Activated CD4-positive, alpha-beta memory T cell treated with anti-CD3 and anti-CD28 coated beads, Interleukin-2, amount 10 ng/mL, durations not matched to agents 7 days and 5 days (primary cell): ENCODE measurements around the gene WDFY2. TPM values are rescaled to one million over a fixed set of nuclear protein-coding genes. Genes with fewer than 3 reads are reported as not detected.
A peak's percentile ranks its signal among the peaks of the same experiment; 100 is the strongest.
"Not testable (repeated sequence)": the region's sequence is repeated elsewhere in the genome, so short reads cannot be mapped to it uniquely, and the experiment has no call there.

Experiments used
- CTCF ChIA-PET: fragments of 350-600 bp; sonication (Branson Sonifier 250); formaldehyde crosslinking; loops from one replicate; lab custom pipeline; 2021; ENCODE audit warnings: antibody characterized with exemption, inconsistent platforms; lab: Charles Lee
- POLR2A ChIA-PET: fragments of 350-600 bp; sonication (Branson Sonifier 250); formaldehyde crosslinking; loops from one replicate; lab custom pipeline; 2021; ENCODE audit warnings: antibody characterized with exemption; lab: Charles Lee
- DNase-seq: peaks from one replicate; pipeline ENCODE4 v3.0.0-alpha.2; 2020
- H3K27ac Mint-ChIP-seq: one replicate; pipeline ENCODE4 v1.8.0; 2021; ENCODE audit warnings: mild to moderate bottlenecking, mixed read lengths
- H3K27me3 Mint-ChIP-seq: one replicate; pipeline ENCODE4 v1.8.0; 2021; ENCODE audit warnings: mixed read lengths
- H3K36me3 Mint-ChIP-seq: one replicate; pipeline ENCODE4 v1.8.0; 2021; ENCODE audit warnings: low read depth, mixed read lengths
- H3K4me1 Mint-ChIP-seq: one replicate; pipeline ENCODE4 v1.8.0; 2021; ENCODE audit warnings: mixed read lengths
- H3K4me3 Mint-ChIP-seq: one replicate; pipeline ENCODE4 v1.8.0; 2021; ENCODE audit warnings: mild to moderate bottlenecking, mixed read lengths
- H3K9me3 Mint-ChIP-seq: one replicate; pipeline ENCODE4 v1.8.0; 2021; ENCODE audit warnings: mixed read lengths
- total RNA-seq, 2 experiments: library from RNA; stranded (reverse); gene quantifications; one replicate each; pipeline ENCODE4 v1.2.3, GENCODE V29; 2021

Gene WDFY2
- total RNA-seq, result 10 to 100 TPM; 12.2 to 14.1 TPM

GRCh38 chr13:51583875-51584730 lies at the start of gene WDFY2:
Gene WDFY2, plus strand, starts transcription at chr13:51584462. Its CDS starts 226 bp downstream, at chr13:51584688.
- POLR2A ChIA-PET, result interaction anchor here (0.7 to 4.0 kb wide), 11 partner anchors 24 to 180 kb away, joined by 3 to 109 read pairs (median 4); partner anchors contain the start of gene INTS6
- peak; percentile 99 for DNase-seq
- H3K4me1 Mint-ChIP-seq, result peaks cover 44% of the 10 kb centered on the region
- H3K9me3 Mint-ChIP-seq, result no peaks in the 10 kb centered on the region
- H3K36me3 Mint-ChIP-seq, result peaks cover 10% of the 10 kb centered on the region
- peaks cover 7% of the 10 kb centered on the region for H3K27me3 Mint-ChIP-seq
- H3K27ac Mint-ChIP-seq, result peak within 1 kb of the TSS; percentile 93
- CTCF ChIA-PET, result interaction anchor here (1.1 to 3.3 kb wide), 3 partner anchors 130 to 214 kb away, joined by 3 to 25 read pairs (median 4); partner anchors contain the start of gene INTS6
- H3K4me3 Mint-ChIP-seq, result peak within 1 kb of the TSS; percentile 86

- no peak for DNase-seq
- Mint-ChIP-seq H3K27me3 (peaks cover 15% of the 10 kb centered on the region), H3K36me3 (peaks cover 4% of the 10 kb centered on the region), H3K27ac (no peak overlapping the region), H3K4me1 (peaks cover 22% of the 10 kb centered on the region), H3K9me3 (no peaks in the 10 kb centered on the region), H3K4me3 (no peak overlapping the region)
- ChIA-PET CTCF (no interaction called here), POLR2A (no interaction called here)
These were observed 45.6 kb upstream of the WDFY2 start for GRCh38 chr13:51538591-51539179.

- H3K4me1 Mint-ChIP-seq, result peaks cover 10% of the 10 kb centered on the region
- ChIA-PET POLR2A (no interaction called here), CTCF (interaction anchor here (0.9 to 1.5 kb wide), 2 partner anchors 12 to 258 kb away, joined by 4 to 6 read pairs; no protein-coding TSS in a partner anchor)
- no peak for DNase-seq
- H3K27ac Mint-ChIP-seq, result no peak overlapping the region
- peaks cover under 1% of the 10 kb centered on the region for H3K36me3 Mint-ChIP-seq
- H3K27me3 Mint-ChIP-seq, result peaks cover 15% of the 10 kb centered on the region
- H3K4me3 Mint-ChIP-seq, result no peak overlapping the region
- H3K9me3 Mint-ChIP-seq, result no peaks in the 10 kb centered on the region
These were observed 44.4 kb upstream of the WDFY2 start for GRCh38 chr13:51539887-51540286.

GRCh38 chr13:51541037-51541436 lies 43.2 kb upstream of the WDFY2 start:
- ChIA-PET POLR2A (no interaction called here), CTCF (interaction anchor here (1.5 kb wide), 1 partner anchor 256 kb away, joined by 4 read pairs; no protein-coding TSS in a partner anchor)
- H3K27ac Mint-ChIP-seq, result no peak overlapping the region
- H3K27me3 Mint-ChIP-seq, result peaks cover 15% of the 10 kb centered on the region
- no peak overlapping the region for H3K4me3 Mint-ChIP-seq
- H3K36me3 Mint-ChIP-seq, result no peaks in the 10 kb centered on the region
- H3K4me1 Mint-ChIP-seq, result peaks cover 5% of the 10 kb centered on the region
- H3K9me3 Mint-ChIP-seq, result no peaks in the 10 kb centered on the region
- DNase-seq, result no peak

- peaks cover 5% of the 10 kb centered on the region for H3K4me1 Mint-ChIP-seq
These were observed 42.4 kb upstream of the WDFY2 start for GRCh38 chr13:51541809-51542258.

GRCh38 chr13:51542346-51543242 lies 41.7 kb upstream of the WDFY2 start:
- Mint-ChIP-seq H3K27me3 (peaks cover 15% of the 10 kb centered on the region), H3K36me3 (no peaks in the 10 kb centered on the region), H3K4me1 (peaks cover 5% of the 10 kb centered on the region), H3K4me3 (no peak overlapping the region), H3K27ac (no peak overlapping the region), H3K9me3 (no peaks in the 10 kb centered on the region)
- ChIA-PET CTCF (no interaction called here), POLR2A (interaction anchor here (1.0 kb wide), 1 partner anchor 90 kb away, joined by 3 read pairs; the partner anchor contains the start of gene INTS6)
- DNase-seq, result no peak

More at GRCh38 chr13:51541809-51542258, 42.4 kb upstream of the WDFY2 start:
- no peaks in the 10 kb centered on the region for H3K9me3 Mint-ChIP-seq
- DNase-seq, result no peak
- no peaks in the 10 kb centered on the region for H3K36me3 Mint-ChIP-seq
- CTCF ChIA-PET, result no interaction called here
- POLR2A ChIA-PET, result interaction anchor here (1.0 kb wide), 1 partner anchor 89 kb away, joined by 3 read pairs; the partner anchor contains the start of gene INTS6
- no peak overlapping the region for H3K27ac Mint-ChIP-seq
- peaks cover 15% of the 10 kb centered on the region for H3K27me3 Mint-ChIP-seq
- H3K4me3 Mint-ChIP-seq, result no peak overlapping the region

GRCh38 chr13:51545446-51545845 lies 38.8 kb upstream of the WDFY2 start:
- H3K27me3 Mint-ChIP-seq, result peaks cover 15% of the 10 kb centered on the region
- H3K9me3 Mint-ChIP-seq, H3K36me3 Mint-ChIP-seq, H3K4me1 Mint-ChIP-seq, POLR2A ChIA-PET, H3K27ac Mint-ChIP-seq, CTCF ChIA-PET, DNase-seq, H3K4me3 Mint-ChIP-seq: not testable (repeated sequence)

- no peak for DNase-seq
- H3K27ac Mint-ChIP-seq, result no peak overlapping the region
- H3K27me3 Mint-ChIP-seq, result peaks cover 4% of the 10 kb centered on the region
- ChIA-PET CTCF (no interaction called here), POLR2A (no interaction called here)
- no peaks in the 10 kb centered on the region for H3K36me3 Mint-ChIP-seq
- no peaks in the 10 kb centered on the region for H3K9me3 Mint-ChIP-seq
- peaks cover 13% of the 10 kb centered on the region for H3K4me1 Mint-ChIP-seq
- H3K4me3 Mint-ChIP-seq, result no peak overlapping the region
These were observed 36.7 kb upstream of the WDFY2 start for GRCh38 chr13:51547425-51548176.

- CTCF ChIA-PET, result no interaction called here
- peaks cover 13% of the 10 kb centered on the region for H3K4me1 Mint-ChIP-seq
- H3K27me3 Mint-ChIP-seq, result peaks cover under 1% of the 10 kb centered on the region
- H3K9me3 Mint-ChIP-seq, result no peaks in the 10 kb centered on the region
- H3K27ac Mint-ChIP-seq, result no peak overlapping the region
- no peaks in the 10 kb centered on the region for H3K36me3 Mint-ChIP-seq
- DNase-seq, result no peak
- POLR2A ChIA-PET, result no interaction called here
- no peak overlapping the region for H3K4me3 Mint-ChIP-seq
These were observed 35.2 kb upstream of the WDFY2 start for GRCh38 chr13:51549050-51549449.

- Mint-ChIP-seq H3K4me3 (no peak overlapping the region), H3K4me1 (peaks cover 13% of the 10 kb centered on the region), H3K27ac (no peak overlapping the region), H3K27me3 (peaks cover 3% of the 10 kb centered on the region), H3K9me3 (no peaks in the 10 kb centered on the region), H3K36me3 (no peaks in the 10 kb centered on the region)
- CTCF ChIA-PET, result no interaction called here
- DNase-seq, result no peak
- POLR2A ChIA-PET, result no interaction called here
These were observed 34.7 kb upstream of the WDFY2 start for GRCh38 chr13:51549593-51549992.

- POLR2A ChIA-PET, result no interaction called here
- Mint-ChIP-seq H3K9me3 (peaks cover 1% of the 10 kb centered on the region), H3K4me3 (no peak overlapping the region), H3K27ac (no peak overlapping the region), H3K27me3 (peaks cover 6% of the 10 kb centered on the region), H3K36me3 (no peaks in the 10 kb centered on the region), H3K4me1 (peaks cover 13% of the 10 kb centered on the region)
- CTCF ChIA-PET, result no interaction called here
- DNase-seq, result no peak
These were observed 34.1 kb upstream of the WDFY2 start for GRCh38 chr13:51550151-51550550.

- peaks cover 13% of the 10 kb centered on the region for H3K4me1 Mint-ChIP-seq
- H3K9me3 Mint-ChIP-seq, result peaks cover 2% of the 10 kb centered on the region
- H3K27me3 Mint-ChIP-seq, result peaks cover 6% of the 10 kb centered on the region
- DNase-seq, result no peak
- ChIA-PET CTCF (interaction anchor here (1.1 kb wide), 1 partner anchor 11 kb away, joined by 6 read pairs; no protein-coding TSS in a partner anchor), POLR2A (no interaction called here)
- H3K36me3 Mint-ChIP-seq, result no peaks in the 10 kb centered on the region
- no peak overlapping the region for H3K27ac Mint-ChIP-seq
- no peak overlapping the region for H3K4me3 Mint-ChIP-seq
These were observed 32.8 kb upstream of the WDFY2 start for GRCh38 chr13:51551416-51551815.
